HS-27A (cell line): Measurements from ENCODE around the gene DHDDS.
"Not testable (repeated sequence)": the region's sequence is repeated elsewhere in the genome, so short reads cannot be mapped to it uniquely, and the experiment has no call there.

Source experiments
- DNase-seq: peaks from one replicate; pipeline ENCODE4 v3.0.0-alpha.2; 2012; ENCODE audit warnings: low read depth, missing footprints

DHDDS gene

DNA sequence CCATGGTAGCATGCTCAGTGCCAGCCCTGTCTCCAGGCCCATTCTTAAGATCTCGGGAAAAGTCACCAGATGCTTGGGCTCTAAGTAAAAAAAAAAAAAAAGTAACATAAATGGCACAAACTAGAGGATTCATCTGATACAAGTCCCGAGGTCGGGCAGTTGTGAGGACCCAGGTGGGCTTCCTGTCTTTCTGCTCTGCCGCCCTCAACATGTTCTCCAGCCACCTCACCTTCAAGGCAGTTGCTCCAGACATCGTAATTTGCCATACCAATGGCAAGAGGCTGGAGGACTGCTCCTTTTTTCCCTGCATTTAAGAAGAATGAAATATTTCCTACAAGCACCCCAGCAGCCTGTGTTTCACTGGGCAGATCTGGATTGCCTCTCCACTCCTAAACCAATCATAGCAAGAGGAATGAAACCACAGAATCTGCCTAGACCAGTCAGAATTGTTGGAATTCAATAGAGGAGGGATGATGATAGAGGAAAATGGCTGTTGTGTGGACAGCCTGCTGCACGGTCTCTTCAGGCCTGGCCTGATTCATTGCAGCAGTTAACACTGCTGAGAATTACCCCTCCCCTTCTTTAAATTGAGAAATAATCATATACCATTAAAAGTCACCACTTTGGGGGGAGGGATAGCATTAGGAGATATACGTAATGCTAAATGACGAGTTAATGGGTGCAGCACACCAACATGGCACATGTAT is 45.5 kb downstream of the DHDDS start:
- no peak for DNase-seq

DNA sequence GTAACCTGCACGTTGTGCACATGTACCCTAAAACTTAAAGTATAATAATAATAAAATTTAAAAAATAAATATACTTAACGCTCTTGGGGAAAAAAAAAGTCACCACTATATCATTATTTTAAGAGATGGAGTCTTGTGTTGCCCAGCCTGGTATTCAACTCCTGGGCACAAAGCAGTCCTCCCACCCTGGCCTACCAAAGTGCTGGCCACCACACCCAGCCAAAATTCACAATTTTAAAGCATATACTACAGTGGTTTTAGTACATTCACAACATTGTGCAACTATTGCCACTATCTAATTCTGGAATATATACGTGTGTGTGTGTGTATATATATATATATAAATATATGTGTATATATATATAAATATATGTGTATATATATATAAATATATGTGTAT is 46.0 kb downstream of the DHDDS start:
- no peak for DNase-seq

GRCh38 chr1:26478988-26479387 is 46.9 kb downstream of the DHDDS start:
- no peak for DNase-seq

- no peak for DNase-seq
Measured at GRCh38 chr1:26482921-26483320, 50.8 kb downstream of the DHDDS start.

DNA sequence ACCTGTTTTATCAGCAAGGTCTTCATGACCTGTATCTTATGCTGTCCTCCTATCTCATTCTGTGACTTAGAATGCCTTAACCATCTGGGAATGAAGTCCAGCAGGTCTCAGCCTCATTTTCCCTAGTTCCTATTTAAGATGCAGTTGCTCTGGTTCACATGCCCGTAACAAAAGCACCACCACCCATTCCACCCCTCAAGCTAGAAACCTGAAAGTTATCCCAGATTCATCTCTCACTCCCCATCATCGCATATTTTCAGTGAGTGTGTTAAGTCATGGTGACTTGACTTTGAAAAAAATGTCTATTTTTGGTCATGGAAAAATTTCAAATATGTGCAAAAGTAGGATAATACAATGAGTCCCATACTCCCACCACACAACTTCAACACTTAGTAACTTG is 51.9 kb downstream of the DHDDS start:
- DNase-seq = no peak

DNA sequence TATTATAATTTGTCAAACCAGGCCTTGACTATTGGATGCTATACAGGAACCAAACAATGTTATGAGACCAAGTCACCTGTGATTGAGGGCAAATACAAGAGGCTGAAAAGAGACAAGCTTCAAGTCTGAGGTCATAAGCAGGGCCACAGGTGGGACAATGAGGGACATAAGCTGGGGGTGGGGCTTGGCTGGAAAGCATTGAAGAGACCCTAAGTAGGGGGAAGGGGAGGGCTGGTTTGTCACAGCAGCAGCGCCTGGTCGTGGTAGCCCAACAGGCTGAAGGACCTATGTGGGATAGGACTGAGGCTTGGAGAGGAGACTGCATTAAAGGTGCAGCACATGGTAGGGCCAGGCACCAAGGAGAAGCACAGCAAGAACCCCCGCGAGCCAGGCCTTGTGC is 58.0 kb downstream of the DHDDS start:
- DNase-seq = no peak

DNA sequence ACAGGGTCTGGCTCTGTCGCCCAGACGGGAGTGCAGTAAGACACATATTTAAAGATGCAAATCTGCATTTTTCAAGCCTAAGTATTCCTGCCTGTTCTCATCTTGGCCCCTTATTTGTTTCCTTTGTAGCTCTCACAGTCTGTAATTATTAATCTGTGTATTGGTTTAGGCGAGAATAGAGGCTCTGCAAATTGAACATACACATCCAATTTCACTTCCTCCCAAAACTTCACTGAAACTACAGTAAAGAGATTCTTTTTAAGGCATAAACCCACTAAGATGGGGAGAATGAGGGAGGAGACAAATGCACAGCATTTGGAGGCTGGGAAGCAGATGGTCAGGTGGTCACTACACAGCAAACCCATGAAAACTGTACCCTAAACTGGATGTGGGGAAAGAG is 61.1 kb downstream of the DHDDS start:
- DNase-seq = no peak

DNA sequence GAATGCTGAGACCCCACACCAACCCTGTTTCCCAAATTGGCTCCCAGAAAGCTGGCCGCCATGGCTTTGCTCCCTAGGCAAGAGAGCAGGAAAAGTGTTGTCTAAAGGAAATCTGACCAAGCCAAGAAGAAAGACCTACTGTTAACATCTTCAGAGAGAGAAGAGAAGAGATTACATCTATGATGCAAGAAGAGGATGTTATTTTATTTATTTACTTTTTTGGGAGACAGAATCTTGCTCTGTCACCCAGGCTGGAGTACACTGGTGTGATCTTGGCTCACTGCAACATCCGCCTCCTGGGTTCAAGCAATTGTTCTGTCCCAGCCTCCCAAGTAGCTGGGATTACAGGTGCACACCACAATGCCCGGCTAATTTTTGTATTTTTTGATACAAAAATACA is 61.8 kb downstream of the DHDDS start:
- DNase-seq = no peak

GRCh38 chr1:26496861-26497260 is 64.7 kb downstream of the DHDDS start:
- DNase-seq = no peak

DNA sequence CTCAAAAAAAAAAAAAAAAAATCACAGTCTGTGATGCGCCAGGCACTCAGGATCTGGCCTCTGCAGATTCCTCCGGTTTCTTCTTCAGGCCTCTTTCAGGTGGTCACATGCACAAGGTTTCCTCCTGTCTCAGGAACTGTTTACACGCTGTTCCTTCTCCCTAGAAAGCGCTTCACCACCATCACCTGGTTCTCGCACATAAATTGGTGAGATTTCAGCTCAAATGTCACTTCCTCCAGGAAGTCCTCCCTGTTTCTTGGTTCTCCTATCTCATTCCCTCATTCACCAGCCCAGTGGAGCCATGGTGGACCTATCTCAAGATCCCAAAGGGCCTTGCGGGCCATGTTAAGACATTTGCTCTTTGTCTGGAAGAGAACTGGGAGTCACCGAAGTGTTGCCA is 66.8 kb downstream of the DHDDS start:
- DNase-seq = no peak

GRCh38 chr1:26500488-26501175 is 68.5 kb downstream of the DHDDS start:
- peak; percentile 62 for DNase-seq

GRCh38 chr1:26510711-26511110 is 78.6 kb downstream of the DHDDS start:
- not testable (repeated sequence) for DNase-seq

DNA sequence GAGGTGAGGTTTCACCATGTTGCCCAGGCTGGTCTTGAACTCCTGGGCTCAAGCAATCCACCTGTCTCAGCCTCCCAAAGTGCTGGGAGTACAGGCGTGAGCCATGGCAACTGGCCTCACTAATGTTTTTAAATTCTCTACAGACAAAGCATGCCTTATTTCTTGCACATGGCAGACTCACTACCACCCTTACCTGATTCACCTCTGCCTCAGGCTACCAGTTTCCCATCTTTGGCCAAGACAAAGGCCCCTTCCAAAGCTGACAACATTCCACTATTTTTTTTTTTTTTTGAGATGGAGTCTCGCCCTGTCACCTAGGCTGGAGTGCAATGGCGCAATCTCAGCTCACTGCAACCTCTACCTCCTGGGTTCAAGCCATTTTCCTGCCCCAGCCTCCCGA is 83.7 kb downstream of the DHDDS start:
- not testable (repeated sequence) for DNase-seq

DNA sequence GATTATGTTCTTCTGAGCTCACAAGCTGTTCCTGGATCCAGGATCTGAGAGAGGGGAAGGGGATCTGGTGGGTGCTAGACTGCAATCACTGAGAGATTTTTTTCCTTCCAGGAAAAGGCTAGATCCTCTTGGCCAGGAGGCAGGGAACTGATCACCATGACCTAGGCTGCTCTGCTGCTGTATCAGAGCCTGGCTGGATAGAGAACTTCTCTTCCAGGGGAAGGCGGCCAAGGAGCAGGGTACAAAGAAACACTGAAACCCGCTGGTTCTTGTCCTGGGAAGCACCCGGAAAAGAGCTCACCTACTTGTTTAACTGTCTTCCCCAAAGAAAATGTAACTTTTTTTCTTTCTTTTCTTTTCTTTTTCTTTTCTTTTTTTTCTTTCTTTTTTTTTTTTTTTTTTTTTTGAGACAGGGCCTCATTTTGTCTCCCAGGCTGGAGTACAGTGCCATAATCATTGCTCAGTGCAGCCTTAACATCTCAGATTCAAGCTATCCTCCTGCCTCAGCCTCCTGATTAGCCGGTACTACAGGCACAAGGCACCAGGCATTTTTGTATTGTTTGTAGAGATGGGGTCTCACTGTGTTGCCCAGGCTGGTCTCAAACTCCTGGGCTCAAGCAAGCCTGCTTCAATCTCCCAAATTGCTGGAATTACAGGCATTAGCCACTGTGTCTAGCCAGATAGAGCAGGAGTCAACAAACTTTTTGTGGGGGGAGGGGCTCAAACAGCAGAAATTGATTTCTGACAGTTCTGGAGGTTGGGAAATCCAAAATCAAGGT is 85.1 kb downstream of the DHDDS start:
- no peak for DNase-seq

DNA sequence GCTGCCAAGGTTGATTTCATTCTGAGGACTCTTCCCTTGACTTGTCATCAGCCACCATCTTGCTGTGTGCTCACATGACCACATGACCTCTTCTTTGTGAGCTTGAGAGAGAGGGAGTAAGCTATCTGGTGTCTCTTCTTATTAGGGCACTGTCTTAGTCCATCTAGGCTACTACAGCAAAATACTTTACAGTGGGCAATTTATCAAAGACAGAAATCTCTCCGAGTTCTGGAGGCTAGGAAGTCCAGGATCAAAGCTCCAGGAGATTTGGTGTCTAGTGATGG is 85.6 kb downstream of the DHDDS start:
- DNase-seq = no peak

DNA sequence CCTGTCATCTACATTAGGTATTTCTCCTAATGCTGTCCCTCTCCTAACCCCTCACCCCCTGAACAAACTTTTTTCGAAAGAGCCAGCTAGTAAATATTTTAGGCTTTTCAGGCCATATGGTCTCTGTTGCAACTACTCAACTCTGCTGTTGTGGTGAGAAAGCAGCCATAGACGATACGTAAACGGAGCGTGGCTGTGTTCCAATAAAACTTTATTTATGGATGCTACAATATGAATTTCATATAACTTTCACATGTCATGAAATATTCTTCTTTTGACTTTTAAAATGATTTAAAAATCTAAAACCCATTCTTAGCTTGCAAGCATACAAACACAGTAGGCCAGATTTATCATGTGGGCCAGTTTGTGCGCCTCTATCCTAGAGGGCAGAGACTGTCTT is 86.2 kb downstream of the DHDDS start:
- DNase-seq = no peak

GRCh38 chr1:26520339-26520738 is 88.2 kb downstream of the DHDDS start:
- no peak for DNase-seq
